GM19099 (cell line): ENCODE results near the gene SATB1.

Experiments used
- POLR2A ChIP-seq: IDR thresholded peaks from 3 replicates; pipeline ENCODE4 v1.6.1; 2011; ENCODE audit warnings: low read depth; ENCODE audit not compliant: insufficient read length; ENCODE audit errors: extremely low read depth

The SATB1 gene

DNA sequence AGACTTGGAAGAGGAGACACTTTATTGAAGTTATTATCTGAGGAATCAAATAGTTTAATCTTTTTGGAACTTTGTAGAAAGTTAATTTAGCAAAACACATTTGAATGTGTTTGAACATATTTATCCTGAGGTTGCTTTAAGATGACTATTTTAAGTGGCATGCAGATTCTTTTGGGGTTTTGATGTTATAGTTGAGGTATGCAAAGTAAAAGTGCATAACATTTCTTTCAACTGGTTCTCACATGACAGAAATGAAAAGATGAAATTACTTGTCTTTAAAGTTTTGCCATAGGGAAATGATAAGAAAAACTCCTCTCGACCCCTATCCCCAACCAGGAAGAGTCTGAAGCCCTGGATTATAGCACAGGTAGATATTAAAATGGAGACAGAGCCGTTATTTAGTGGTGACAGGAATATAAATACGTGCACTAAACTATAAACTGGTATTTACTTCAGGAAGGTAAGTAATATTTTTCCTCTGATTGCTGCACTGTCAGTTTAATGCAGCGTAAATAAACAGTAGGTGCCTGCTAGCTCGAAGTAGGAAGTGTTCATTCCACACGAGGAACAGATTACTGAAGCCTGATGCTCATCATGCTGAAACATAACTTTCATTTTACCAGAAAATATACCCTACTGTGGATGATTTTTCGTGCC is 15.1 kb upstream of the SATB1 start:
- no peak for TF ChIP-seq POLR2A

DNA sequence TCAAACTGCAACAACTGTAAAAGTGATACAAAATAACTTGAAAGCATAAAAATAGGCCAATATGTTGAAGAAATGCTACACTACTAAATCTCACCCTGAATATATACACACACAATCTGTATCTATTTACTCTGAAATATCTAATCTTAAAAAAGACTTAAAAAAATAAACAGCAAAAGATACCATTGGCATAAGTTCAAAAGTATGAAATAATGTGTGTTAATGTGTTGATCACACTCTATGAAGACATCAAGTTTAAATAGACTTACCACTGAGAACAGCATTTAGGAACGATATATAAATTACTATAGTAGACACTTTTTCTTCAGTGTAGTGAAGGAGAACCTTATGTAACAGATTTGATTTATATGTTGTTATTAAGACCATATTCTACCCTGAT is 14.1 kb upstream of the SATB1 start:
- TF ChIP-seq POLR2A: no peak

DNA sequence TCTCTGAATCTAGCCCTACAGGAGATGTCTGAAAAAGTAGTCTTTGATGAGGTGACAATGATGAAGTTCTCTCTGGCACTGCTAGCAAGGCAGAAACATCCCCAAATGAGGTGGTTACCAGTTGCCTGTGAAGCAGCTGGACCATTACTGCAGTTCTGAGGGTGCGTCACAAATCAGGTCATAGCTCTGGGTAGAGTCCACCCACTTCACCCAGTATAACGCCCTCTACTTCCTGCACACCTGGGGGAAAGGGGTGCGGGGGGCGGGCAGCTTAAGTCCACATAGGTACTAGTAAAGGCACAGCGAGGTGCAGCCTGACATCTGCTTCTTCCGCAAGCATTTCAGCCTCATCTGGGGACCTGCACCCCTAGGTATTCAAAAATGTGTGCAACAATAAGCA is 13.4 kb upstream of the SATB1 start:
- TF ChIP-seq POLR2A: no peak

DNA sequence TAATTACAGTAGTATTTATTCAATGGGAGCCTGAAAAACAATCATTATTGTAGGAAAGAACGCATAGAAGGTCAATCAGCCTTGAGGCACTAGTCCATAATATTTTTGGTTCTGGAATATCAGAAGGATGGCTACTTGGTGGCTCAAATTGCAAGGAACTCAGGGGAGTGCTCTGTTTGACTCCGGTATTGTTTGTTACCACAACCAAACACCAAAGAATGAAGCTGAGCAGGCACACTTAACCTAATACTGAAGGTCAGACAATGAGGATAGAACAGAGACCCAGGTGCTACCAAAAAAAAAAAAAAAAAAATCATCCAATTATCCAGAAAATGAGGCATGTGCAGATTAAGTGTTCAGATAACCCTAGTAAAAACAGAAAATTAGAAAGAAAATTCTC is 11.1 kb upstream of the SATB1 start:
- TF ChIP-seq POLR2A: no peak

DNA sequence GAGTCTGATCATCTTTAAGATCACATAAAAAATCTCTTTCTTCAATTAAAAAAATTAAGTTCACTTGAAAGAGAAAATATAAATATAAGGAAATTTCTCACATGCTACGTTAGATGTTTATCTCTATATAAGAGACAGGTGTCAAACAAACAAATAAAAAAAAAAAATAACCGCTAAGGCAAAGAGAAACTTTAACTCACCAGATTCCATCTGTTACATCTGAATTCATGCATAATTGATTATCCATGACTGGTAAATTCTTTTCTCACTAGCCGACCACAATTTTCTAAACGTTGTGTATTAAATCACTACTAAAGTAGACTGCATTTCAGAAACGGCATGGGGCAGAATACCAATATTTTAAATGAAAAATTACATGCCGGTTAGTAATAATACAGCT is 9.6 kb upstream of the SATB1 start:
- TF ChIP-seq POLR2A: no peak

DNA sequence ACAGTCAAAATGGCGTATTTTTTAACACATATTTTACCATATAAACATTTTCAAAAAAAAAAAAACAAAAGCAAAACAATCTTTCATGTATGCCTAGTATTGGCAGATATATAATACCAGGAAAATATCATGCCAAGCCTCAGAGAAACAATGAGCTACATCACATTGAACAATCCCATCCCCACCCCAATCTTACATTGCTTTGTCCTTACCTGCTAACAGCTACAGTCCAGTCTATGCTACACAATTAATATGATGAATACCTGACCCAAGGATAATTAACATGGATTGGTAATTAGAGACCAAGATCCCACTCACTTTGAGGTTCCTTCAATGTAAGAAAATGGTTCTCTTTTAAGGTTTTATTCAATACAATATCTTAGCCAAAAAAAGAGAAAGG is 7.6 kb upstream of the SATB1 start:
- TF ChIP-seq POLR2A: no peak

DNA sequence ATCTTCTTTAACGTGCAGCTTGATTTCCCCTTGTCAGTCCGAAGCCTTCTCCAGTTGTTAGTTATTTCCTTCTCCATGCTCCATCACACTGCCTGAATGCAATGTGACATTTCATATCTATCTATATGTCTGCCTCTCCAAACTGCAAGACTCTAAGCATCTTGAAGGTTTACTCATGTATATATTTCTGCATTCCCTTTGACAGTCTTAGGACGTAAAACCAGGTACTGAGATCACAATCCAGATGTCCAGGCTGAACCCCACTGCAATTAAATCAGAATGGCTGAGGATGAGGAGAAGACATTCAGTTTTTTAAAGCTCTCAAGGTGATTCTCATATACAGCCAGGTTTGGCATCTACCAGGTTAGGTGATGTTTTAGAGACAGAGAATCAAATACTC is 6.1 kb upstream of the SATB1 start:
- no peak for TF ChIP-seq POLR2A

DNA sequence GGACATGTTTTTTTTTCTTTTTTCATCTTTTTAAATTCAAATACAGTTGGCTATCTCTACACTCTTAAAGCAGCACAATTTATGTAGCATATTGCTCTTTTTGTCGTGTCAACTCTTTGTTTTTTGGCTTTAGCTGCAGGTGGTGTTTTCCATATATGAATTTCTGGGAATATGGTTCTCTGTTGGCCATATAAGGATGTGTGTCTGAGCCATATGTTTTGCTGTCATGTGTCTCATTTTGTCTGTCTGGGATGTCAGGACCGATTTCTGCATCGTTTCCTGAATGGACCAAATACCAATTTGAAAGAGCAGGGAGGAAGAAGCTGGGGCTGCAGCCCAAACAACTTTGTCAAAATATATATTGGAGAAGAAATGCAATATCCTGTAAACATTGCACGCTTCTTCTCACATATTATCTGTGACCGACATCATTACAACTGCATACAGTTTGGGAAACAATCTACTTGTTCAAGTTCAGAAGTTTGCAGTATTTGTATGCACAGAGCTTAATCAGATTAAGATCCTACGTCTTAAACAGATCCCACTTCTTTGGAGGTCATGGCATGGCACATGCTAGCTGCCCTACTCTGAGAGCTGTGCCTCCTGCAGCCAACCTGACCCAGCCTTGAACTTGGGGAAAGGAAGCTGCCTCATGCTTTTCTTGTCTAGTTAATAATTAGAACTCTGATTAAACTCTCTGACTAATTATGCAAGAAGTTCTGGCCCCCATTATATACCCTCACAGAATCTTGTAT is 4.0 kb upstream of the SATB1 start:
- TF ChIP-seq POLR2A: no peak

DNA sequence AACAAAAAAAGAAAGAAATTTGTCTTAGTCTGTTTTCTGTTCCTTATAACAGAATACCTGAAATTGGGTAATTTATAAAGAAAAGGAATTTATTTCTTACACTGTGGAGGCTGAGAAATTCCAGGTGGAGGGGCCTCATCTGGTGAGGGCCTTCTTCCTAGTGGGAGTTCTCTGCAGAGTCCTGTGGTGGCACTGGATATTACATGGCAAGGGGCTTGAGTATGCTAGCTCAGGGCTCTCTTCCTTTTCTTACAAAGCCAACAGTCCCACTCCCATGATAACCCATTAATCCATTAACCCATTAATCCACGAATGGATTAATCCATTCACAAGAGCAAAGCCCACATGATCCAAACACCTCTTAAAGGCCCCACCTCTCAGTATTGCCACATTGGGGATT is 2.9 kb upstream of the SATB1 start:
- TF ChIP-seq POLR2A: no peak

DNA sequence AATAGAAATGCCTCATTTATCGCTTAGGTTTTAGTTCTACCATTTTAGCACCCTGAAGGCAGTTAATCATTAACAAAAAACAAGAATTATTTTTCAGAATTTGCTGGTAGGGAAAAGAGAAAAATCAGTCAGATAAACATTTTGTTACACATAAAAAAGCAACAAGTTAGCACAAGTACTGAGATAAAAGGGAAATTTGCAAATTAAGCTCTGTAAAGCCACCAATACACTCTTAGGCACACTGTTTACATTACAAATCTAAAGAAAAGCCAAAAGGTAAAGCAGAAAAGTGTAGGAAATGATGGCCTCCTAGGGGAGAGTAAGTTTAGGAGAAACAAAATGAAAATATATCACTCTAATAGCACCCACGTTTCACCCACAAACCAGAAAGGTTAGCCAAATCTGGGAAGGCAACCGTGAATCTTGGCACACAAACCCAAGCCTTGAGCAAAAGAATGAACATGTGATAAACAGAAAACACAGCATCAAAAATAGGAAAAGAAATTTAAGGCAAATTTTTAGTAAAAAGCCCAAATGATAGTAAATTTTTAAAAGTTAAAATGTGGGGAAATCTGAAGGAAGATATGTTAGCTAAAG is 1.6 kb upstream of the SATB1 start:
- no peak for TF ChIP-seq POLR2A

DNA sequence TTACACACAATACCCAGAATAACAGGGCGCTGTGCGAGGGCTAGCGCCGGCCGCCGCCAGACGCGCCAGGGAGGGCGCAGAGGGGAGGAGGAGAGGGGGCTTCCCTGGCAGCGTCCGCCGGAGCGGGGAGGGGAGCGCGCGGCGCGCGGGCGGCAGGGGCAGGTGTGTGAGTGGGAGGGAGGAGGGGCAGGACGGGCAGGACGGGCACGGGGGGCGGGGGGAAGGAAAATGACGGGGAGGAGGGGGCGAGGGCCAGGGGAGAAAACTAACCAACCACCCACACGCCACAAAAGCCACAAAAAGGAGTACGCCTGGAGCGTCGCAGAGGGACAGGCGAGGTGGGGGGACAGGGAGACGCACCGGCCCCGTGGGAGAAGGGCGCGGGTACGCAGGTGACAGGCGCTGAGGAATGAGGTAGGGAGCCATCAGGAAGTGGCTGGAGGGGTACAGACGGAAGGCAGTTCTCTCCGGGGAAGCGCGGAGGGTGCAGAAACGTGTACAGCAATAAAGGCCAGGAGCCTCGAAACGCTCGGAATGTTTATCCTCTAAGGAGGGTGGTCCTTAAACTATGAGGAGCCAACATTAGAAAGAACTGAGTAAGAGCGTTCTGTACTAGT is 610 bp upstream of the SATB1 start:
- TF ChIP-seq POLR2A: no peak

DNA sequence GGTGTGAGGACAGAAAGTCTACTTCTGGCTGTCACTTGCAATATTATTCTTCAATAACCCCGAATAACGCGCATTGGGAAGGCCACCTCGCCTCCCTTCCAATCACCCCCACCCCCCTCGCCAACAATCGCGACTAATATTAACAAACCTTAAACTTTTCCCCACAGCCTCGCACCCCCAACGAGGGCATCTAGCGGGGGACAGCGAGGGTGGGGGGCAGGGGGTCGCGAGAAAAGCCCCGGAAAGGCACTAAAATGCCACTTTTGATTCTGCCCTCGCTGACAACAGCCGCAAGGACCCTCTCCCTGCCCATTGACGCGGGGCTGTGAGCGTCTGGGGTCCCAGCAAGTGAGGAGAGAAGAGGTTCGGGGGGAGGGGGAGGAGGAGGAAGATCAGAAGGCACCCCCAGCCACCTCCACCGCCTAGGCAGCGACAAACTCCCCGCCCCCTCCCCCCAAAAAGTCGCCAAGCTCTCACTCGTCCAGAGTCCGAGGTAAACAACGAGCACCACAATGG is 868 bp downstream of the SATB1 start:
- no peak for TF ChIP-seq POLR2A

DNA sequence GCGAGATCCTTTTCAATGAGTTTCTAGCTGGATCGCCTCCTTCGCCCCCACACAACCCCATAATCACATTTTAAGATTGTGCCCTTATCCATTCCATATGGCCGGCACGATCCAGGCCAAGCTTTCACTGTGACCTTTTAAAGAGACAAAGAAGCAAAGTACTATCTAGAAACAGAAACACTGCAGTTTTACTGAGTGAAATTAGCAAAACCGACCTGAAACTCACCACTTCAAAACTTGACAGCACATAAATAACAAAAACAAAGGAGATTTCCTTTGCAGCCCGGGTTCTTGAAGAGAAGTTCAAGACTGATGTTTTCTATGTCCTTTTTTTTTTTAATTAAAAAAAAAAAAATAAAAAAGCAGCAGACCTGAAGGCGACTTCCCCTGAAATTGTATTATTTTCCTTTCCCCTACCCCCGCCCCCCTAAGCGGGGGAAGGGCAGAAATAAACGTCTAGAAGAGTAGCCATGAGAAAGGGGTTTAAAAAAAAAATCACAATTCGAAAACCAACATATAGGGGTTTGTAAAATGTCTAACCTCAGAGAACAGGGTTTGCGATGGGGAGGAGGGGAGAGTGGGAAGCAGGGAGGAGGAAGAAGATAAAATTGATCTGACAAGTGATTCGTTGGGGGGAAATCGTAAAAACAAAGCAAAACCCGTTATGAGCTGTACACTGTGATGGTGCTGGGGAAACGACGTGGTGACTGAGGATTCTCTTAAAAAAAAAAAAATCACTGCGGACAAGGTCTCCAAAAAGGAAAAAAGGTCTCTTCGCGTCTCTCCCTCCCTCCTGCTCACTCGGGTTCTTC is 1.5 kb downstream of the SATB1 start:
- TF ChIP-seq POLR2A: no peak

DNA sequence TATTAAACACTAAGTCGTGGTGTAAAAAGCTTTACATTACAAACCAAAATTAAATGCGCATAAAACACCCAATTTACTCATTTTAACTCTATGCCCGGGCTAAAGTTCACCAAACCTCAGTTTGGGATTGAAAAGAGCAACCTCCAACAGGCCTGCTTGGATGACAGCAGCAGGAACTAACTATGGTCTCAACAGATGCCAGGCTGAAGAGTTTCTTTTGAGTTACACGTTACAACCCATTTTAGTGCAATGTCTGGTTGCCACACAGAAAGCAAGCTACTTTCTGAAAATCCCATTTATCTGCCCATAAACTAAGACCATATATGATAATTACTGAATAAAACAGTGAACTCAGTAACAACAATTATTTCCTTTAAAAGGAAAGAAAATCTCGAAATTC is 2.2 kb downstream of the SATB1 start:
- no peak for TF ChIP-seq POLR2A

DNA sequence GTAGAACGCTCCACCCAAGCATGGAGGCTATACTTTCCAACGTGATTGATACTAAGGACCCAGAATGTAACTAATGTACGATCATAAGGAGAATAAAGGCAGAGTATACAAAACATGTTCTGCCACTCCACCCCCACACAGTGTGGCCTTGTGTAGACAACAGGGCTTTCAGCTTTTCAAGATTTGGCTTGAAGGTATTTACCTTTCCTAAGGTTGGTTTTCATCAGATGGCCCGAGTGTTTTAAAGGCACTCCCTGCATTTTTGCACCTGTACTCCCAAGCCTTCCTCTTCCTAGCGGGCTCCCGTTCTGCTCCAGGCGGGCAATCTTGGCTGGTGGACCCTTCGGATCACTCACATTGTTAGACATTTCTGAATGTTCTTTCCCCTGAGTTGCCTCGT is 4.6 kb downstream of the SATB1 start:
- no peak for TF ChIP-seq POLR2A

DNA sequence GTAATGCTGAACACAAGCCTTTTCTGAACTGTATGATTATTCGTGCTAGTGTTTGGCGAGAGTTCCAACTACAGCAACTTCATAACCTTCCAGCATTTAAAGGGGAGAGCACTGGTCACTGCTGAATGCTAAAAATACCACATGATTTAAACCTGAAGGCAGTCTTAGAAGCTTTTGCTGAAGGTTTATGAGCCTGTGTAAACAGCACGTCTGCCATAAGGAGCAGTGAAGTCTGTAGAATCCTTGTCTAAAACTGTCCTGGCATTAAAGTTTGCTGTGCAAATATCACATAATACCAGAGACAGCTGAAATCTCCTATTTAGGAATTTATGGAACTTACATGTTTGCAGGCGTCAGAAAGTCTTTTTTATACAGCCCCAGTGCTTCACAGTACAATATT is 5.9 kb downstream of the SATB1 start:
- TF ChIP-seq POLR2A: no peak
